Stimulated activated CD4-positive, alpha-beta T cell treated with anti-CD3 and anti-CD28 coated beads, Interleukin-4, amount 100 ng/mL, for 1 hour (primary cell): ENCODE data around the gene DZANK1.
"Not testable (repeated sequence)": the region's sequence is repeated elsewhere in the genome, so short reads cannot be mapped to it uniquely, and the experiment has no call there.

Experiments used
- DNase-seq: peaks from one replicate; pipeline ENCODE4 v3.0.0-alpha.2; 2020

DZANK1 gene

DNA sequence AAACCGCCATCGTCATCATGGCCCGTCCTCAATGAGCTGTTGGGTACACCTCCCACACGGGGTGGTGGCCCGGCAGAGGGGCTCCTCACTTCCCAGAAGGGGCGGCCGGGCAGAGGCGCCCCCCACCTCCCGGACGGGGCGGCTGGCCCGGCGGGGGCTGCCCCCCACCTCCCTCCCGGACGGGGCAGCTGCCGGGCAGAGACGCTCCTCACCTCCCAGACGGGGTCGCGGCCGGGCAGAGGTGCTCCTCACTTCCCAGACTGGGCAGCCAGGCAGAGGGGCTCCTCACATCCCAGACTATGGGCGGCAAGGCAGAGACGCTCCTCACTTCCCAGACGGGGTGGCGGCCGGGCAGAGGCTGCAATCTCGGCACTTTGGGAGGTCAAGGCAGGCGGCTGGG lies 91.3 kb downstream of the DZANK1 start:
- not testable (repeated sequence) for DNase-seq

DNA sequence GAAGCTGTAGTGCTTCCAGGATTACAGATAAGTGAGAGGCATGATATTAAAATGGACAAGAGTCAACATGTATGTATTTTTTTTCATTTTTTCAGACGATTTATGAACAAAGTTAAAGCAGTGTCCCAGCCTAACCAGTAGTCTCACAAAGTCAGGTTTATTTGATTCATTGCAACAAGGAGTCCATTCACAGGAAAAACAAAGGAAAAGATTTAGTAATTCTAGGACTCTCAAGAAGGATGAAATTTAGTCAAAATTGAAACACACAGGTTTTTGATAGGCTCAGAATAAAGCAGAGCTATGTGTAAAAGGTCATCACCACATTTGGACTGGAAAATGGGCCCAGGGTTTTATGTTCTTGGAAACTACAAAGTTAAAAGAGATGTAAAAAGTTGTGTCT lies 94.5 kb downstream of the DZANK1 start:
- no peak for DNase-seq

DNA sequence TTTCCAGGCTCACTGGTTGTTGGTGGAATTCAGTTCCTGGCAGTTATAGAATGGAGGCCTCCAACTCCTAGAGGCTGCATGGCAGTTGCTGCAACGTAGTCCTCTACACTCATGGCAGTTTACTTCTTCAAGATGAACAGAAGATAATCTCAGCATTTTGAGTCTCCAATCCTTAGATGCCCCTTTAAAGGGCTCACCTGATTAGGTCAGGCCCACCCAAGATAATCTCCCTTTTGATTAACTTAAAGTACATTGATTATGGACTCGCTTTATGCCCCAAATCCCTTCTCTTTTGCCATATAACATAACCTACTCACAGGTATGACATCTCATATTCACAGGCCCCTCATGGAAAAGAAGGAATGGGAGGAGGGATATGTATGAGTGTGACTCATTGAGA lies 102.1 kb downstream of the DZANK1 start:
- no peak for DNase-seq

DNA sequence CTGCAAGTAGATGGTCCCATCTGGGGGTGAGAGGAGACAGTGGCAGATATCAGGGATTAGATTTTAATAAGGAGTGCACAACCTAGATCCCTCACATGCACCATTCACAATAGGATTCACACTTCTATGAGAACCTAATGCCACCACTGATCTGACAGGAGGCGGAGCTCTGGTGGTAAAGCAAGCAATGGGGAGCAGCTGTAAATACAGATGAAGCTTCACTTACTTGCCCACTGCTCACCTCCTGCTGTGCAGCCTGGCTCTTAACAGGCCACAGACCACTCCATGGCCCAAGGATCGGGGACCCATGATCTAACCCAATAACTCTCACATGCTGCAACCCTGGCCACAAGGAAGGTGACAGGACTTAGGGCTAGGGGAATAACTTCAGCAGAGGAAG lies 103.1 kb downstream of the DZANK1 start:
- DNase-seq, result no peak

DNA sequence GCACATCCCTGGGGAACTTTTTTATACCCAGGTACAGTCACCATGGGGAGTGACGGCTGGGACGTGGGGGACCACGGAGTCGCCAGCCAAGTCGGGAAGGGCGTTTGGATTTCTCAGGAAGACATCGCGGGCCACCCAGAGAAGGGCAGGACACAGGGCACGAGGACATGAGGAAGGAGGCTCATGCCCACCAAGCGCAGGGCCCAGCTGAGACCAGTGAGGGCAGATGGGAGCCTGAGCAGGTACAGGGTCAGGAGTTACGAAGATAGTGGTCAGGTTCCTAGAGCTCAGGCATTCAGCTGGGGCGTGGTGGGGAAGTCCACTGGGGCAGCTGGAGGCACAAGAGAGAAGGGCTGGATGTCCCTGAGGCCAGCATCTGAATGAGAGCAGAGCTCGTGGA lies 103.9 kb downstream of the DZANK1 start:
- DNase-seq, result no peak

DNA sequence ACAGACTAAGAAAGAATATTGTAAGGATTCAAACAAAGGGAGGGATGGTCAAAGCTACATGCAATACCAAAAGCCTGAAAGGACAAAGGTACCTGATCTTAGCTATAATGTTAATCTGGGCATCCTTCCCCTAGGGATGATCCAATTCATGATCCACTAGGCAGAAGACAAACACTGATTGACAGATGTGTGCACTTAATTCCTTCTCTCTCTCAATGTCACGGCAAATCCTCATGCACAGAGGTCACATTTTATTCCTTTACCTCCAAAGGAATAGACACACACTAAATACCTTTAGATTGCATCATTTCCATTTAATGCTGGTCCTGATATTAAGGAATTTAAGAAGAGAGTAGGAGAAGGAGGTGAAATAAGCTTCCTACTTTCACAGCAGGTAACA lies 105.2 kb downstream of the DZANK1 start:
- DNase-seq, result no peak

DNA sequence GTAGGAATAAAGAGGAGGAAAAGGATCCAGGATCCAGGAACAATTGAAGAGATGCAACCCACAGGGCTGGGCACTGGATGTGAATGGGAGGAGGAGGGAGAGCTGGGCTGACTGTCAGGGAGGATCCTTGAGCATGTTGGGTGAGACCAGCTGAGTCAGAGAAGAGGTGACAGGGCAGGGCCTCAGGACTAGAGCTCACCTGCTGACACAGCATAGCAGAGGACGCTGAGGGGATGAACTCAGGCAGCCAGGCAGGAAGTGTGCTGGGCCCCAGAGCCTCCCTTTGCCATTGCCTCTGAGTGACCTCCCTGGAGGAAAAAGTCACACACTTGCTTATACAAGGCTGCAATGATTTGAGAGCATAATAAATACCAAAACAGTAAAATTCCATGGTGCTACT lies 106.2 kb downstream of the DZANK1 start:
- DNase-seq, result no peak

DNA sequence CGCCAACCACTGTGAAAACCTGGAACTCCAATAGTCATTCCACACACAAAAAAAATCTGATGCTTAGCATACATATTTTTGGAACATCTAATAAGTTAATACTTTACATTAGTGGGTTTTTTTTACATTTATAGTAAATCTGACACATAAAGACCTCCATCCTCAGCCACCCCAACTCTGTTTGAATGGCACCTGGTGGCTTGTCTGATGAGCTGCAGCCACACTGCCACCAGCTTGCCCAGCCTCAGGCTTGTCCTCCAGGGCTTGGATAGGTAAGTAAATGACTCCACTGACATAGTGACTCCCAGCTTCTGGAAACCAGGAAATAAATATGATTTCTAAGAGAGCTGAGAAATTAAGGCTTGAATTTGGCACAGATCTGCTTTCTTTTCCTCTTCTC lies 107.0 kb downstream of the DZANK1 start:
- no peak for DNase-seq

DNA sequence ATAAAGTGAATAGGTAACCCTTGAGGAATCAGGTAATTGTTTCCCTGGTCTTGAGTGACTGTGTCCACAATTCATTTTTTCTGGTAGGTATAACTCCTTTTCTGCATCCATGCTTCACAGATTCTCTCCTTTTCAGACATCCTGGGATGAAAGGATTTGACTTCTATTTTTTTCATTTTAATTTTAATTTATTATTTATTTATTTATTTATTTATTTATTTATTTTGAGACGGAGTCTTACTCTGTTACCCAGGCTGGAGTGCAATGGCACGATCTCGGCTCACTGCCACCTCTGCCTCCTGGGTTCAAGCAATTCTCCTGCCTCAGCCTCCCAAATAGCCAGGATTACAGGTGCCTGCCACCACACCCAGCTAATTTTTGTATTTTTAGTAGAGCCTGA lies 117.1 kb downstream of the DZANK1 start:
- not testable (repeated sequence) for DNase-seq
